ENCODE measurements around the gene LRP5.
"Not testable (repeated sequence)": the region's sequence is repeated elsewhere in the genome, so short reads cannot be mapped to it uniquely, and the experiment has no call there.

The LRP5 gene

DNA sequence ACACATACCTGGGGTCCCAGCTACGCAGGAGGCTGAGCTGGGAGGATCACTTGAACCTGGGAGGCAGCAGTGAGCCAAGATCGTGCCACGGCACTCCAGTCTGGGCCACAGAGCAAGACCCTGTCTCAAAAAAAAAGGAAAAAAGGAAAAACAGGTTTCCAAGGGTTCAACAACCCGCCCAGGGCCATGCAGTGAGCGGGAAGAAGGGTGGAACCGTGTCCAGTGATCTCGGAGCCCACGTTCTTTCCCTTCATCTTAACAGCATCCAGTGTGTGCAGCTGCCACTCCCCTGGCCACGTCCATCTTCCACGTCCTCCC, 14.9 kb upstream of the LRP5 start:
- DNase-seq (ENCODE audit: insufficient read length, low spot score) (no peak), FAIRE-seq (no peak)
- TF ChIP-seq, protein P1, sequence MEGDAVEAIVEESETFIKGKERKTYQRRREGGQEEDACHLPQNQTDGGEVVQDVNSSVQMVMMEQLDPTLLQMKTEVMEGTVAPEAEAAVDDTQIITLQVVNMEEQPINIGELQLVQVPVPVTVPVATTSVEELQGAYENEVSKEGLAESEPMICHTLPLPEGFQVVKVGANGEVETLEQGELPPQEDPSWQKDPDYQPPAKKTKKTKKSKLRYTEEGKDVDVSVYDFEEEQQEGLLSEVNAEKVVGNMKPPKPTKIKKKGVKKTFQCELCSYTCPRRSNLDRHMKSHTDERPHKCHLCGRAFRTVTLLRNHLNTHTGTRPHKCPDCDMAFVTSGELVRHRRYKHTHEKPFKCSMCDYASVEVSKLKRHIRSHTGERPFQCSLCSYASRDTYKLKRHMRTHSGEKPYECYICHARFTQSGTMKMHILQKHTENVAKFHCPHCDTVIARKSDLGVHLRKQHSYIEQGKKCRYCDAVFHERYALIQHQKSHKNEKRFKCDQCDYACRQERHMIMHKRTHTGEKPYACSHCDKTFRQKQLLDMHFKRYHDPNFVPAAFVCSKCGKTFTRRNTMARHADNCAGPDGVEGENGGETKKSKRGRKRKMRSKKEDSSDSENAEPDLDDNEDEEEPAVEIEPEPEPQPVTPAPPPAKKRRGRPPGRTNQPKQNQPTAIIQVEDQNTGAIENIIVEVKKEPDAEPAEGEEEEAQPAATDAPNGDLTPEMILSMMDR (IDR thresholded peaks at IDR 0.05; ENCODE audit: insufficient read depth, missing control alignments): no peak

DNA sequence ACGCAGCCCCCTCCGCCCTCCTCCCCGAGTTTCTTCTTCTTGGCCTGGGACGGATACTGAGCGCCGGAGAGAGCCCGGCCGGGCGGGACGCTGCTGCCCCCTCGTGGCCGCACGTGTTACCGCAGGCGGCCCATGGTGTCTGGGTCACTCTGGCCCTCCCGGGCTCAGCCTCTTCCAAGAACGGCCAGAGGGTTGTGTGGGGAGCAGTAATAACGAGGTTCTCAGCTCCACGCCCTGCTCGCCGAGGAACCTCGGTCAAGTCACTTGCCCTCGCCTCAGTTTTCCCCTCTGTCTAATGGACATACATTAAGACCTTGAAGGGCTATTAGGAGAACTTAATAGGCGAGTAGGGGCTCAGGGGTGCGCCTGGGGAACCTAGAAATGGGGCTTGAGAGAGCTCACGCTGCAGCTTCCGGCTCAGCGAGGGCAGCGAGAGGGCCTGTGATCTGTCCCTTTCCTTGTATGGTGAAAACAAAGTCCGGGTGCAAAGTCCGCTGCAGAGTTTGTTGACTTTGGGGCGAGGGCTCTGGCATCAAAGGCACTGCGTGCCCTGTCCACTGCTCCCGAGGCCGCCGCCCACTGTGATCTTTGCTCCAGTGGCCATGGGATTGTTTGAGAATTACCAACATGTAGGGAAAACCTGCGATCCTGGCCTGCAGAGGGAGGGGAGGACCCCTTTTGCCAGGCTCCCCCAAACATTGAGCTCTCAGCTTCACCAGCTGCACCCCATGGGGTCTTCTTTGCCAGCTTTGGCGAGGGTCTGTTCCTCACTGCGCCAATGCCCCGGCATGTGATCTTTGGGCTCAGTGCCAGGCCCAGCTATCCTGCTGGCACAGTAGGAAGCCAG, 14.4 kb upstream of the LRP5 start:
- FAIRE-seq (no peak), DNase-seq (ENCODE audit: insufficient read length, low spot score) (peak; percentile 60)
- TF ChIP-seq, protein P1 (IDR thresholded peaks at IDR 0.05; ENCODE audit: insufficient read depth, missing control alignments): peak; percentile 82

DNA sequence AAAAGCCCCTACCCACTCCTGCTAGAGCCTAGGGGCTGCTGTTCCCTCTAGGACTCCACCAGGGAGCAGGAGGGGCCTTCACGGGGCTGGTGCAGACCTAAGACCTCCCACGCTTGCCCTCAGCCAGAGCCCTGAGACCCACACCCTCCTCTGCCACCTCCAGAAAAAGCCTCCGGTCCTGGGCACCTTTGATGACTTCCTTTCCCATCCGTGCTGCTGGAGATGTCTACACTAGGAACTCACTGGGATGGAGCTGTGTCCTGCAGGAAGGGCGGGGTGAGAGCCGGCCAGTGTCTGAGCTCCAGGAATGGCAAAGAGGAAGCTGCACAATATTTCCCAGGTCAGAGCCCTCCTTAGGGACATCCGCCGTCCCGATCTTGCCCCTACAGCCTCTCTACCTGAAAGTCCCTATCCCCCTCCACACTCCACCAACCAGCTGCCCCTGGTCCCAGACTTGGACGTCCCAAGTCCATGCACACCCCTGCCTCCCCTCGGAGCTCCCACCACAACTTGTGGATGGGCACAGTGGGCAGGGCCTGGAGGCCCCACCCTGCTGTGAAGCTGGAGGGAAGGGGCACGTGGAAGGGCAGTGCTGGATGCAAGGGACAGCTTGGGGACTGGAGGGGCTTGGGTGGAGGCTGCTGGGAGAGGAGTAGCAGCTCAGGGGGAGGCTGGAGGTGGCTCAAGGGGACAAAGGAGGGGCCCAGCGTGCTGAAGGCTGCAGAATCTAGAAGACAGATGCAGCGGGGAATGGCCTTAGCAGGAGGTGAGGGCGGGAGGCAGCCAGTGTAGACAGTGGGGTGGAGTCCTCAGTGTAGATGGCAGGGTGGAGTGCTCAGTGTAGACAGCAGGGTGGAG, 13.5 kb upstream of the LRP5 start:
- DNase-seq (ENCODE audit: insufficient read length, low spot score): no peak
- no peak for FAIRE-seq
- TF ChIP-seq, protein P1 (IDR thresholded peaks at IDR 0.05; ENCODE audit: insufficient read depth, missing control alignments): no peak

DNA sequence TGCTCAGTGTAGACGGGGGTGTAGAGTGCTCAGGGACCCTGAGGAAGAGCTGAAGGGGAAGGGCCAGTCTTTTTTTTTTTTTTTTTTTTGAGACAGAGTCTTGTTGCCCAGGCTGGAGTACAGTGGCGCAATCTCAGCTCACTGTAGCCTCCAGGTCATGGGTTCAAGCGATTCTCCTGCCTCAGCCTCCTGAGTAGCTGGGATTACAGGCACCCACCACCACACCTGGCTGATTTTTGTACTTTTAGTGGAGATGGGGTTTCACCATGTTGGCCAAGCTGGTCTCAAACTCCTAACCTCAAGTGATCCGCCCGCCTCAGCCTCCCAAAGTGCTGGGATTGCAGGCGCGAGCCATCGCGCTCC, 12.9 kb upstream of the LRP5 start:
- not testable (repeated sequence) for DNase-seq (ENCODE audit: insufficient read length, low spot score); FAIRE-seq

DNA sequence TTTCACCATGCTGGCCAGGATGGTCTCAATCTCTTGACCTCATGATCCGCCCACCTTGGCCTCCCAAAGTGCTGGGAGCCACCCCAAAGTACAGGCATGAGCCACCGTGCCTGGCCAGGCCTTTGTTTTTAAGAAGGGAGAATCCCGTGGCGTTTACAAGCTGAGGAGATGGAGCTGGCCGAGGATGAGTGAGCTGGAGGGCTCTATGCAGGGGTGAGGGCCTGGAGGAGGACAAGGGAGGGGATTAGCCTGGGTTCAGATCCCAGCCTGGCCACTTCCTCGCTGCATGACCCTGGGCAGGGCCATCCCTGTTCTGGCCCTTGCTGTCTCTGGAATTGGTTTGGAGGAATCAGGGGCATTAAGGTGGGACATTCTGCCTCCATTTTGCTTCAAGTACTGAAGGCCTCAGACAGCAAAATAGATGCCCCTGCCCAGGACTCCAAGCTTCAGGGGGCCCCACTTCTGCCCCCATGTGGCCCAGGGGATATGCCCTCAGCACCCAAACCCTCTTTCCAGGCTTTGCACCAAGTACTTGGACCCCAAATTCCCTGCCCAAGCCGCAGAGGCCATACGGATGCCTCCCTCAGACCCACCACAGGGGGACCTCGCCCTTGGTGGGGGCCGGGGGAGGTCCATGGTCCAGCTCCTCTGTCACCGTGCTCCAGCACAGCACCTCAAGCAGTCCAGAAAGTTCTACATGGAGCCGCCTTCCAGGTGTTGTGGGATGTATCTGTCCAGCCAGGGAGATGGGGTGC, 12.1 kb upstream of the LRP5 start:
- TF ChIP-seq, protein P1 (IDR thresholded peaks at IDR 0.05; ENCODE audit: insufficient read depth, missing control alignments): no peak
- FAIRE-seq (no peak), DNase-seq (ENCODE audit: insufficient read length, low spot score) (no peak)

DNA sequence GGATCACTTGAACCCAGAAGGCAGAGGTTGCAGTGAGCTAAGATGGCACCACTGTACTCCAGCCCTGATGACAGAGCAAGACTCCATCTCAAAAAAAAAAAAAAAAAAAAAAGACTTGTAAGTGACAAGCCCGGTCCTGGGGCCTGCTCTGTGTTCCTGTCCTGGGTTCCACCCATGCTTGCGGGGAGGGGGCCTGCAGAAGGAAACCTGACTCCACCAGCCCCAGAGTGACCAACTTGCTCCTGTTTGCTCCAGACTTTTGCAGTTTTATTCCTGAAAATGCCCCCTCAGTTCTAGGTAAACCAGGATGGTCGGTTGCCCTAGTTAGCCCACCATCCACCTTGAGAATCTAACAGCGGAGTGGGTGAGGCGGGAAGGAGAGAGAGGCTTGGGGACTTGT, 10.1 kb upstream of the LRP5 start:
- FAIRE-seq (no peak), DNase-seq (ENCODE audit: insufficient read length, low spot score) (no peak)
- TF ChIP-seq, protein P1 (IDR thresholded peaks at IDR 0.05; ENCODE audit: insufficient read depth, missing control alignments): no peak

DNA sequence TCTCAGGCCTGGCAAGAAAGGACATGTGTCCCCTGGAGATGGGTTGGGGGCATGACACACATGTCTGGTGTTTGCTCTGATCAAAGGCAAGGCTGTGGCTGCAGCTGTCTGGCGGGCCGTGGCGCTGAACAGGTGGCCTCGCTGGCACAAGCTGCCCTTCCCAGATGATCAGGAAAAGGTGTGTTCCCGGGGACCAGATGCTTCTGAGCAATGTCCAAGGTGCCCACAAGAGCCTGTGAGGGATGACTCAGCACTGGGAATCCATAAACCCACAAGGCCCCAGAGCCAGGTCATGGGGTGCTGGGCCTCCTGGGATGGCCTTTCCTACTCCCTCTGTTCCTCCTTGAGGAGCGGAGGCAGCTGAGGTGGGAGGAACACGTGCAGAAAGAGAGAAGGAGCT, 9.7 kb upstream of the LRP5 start:
- FAIRE-seq (no peak), DNase-seq (ENCODE audit: insufficient read length, low spot score) (no peak)
- TF ChIP-seq, protein P1 (IDR thresholded peaks at IDR 0.05; ENCODE audit: insufficient read depth, missing control alignments): no peak

Data from D721Med (cell line).